Neural progenitor cell (in vitro differentiated cells): ENCODE results near the gene CCDC179. TPM values are rescaled to one million over a fixed set of nuclear protein-coding genes. Genes with fewer than 3 reads are reported as not detected.
A peak's percentile ranks its signal among the peaks of the same experiment; 100 is the strongest.

Experiments used
- DNase-seq: peaks from one replicate; pipeline ENCODE4 v3.0.0-alpha.2; 2016; ENCODE audit warnings: low spot score
- H2AFZ ChIP-seq: fragments of 200-600 bp; sonication (generic); replicated peaks from 2 replicates; pipeline ENCODE4 v1.6.1; 2016; ENCODE audit warnings: antibody characterized with exemption
- H3F3A ChIP-seq: fragments of 200-600 bp; sonication (generic); 2 replicates; pipeline ENCODE4 v1.6.1; 2016; ENCODE audit warnings: antibody characterized with exemption, low read depth
- H3K27ac ChIP-seq: fragments of 200-600 bp; sonication (generic); 2 replicates; pipeline ENCODE4 v1.5.1; 2016; ENCODE audit warnings: mild to moderate bottlenecking
- H3K27me3 ChIP-seq: fragments of 200-600 bp; sonication (generic); 2 replicates; pipeline ENCODE4 v1.6.1; 2016; ENCODE audit warnings: mild to moderate bottlenecking, moderate library complexity
- H3K36me3 ChIP-seq: fragments of 200-600 bp; sonication (generic); 2 replicates; pipeline ENCODE4 v1.5.1; 2016
- H3K4me1 ChIP-seq: fragments of 200-600 bp; sonication (generic); 2 replicates; pipeline ENCODE4 v1.6.1; 2016; ENCODE audit warnings: mixed run types
- H3K4me2 ChIP-seq: fragments of 200-600 bp; sonication (generic); 2 replicates; pipeline ENCODE4 v1.6.1; 2016
- H3K4me3 ChIP-seq: fragments of 200-600 bp; sonication (generic); 2 replicates; pipeline ENCODE4 v1.5.1; 2016
- H3K79me2 ChIP-seq: fragments of 200-600 bp; sonication (generic); 2 replicates; pipeline ENCODE4 v1.6.1; 2016; ENCODE audit warnings: low read depth
- H3K9ac ChIP-seq: fragments of 200-600 bp; sonication (generic); 2 replicates; pipeline ENCODE4 v1.6.1; 2016
- H3K9me3 ChIP-seq: fragments of 200-600 bp; sonication (generic); 2 replicates; pipeline ENCODE4 v1.5.1; 2016; ENCODE audit warnings: low read depth
- H4K20me1 ChIP-seq: fragments of 200-600 bp; sonication (generic); 2 replicates; pipeline ENCODE4 v1.6.1; 2016; ENCODE audit warnings: low read depth
- H3K27ac Mint-ChIP-seq: 3 replicates; pipeline ENCODE4 v1.8.0; 2021; ENCODE audit warnings: mixed read lengths
- H3K27me3 Mint-ChIP-seq: 2 replicates; pipeline ENCODE4 v1.8.0; 2022; ENCODE audit warnings: low read depth, mild to moderate bottlenecking, inconsistent platforms, moderate library complexity, mixed read lengths; ENCODE audit not compliant: insufficient read depth
- H3K36me3 Mint-ChIP-seq: 3 replicates; pipeline ENCODE4 v1.8.0; 2021; ENCODE audit warnings: mixed read lengths
- H3K4me1 Mint-ChIP-seq: 3 replicates; pipeline ENCODE4 v1.8.0; 2021; ENCODE audit warnings: mixed read lengths
- H3K4me3 Mint-ChIP-seq: 3 replicates; pipeline ENCODE4 v1.8.0; 2021; ENCODE audit warnings: mild to moderate bottlenecking, moderate library complexity, mixed read lengths
- H3K9me3 Mint-ChIP-seq: 3 replicates; pipeline ENCODE4 v1.8.0; 2020; ENCODE audit warnings: mixed read lengths
- EZH2 ChIP-seq: fragments of 200-600 bp; sonication (generic); IDR thresholded peaks from 2 replicates; pipeline ENCODE4 v1.6.1; 2017; ENCODE audit warnings: antibody characterized with exemption, mild to moderate bottlenecking, moderate library complexity
- EZH2phosphoT487 ChIP-seq: fragments of 200-600 bp; sonication (generic); IDR thresholded peaks from 2 replicates; pipeline ENCODE4 v1.6.1; 2017; ENCODE audit warnings: antibody characterized with exemption
- total RNA-seq: library from RNA; depleted of rRNA; stranded (reverse); fragments of >200 nt; gene quantifications from 2 replicates; pipeline ENCODE4 v1.2.3, GENCODE V29; 2015; ENCODE audit warnings: low replicate concordance
- TF ChIP-seq, protein P1 (sequence below): fragments of 200-600 bp; sonication (generic); IDR thresholded peaks from 2 replicates; pipeline ENCODE4 v1.5.1; 2017; ENCODE audit warnings: antibody characterized with exemption, mild to moderate bottlenecking

Gene CCDC179
- total RNA-seq, 1 donor from 2014 or later, result not detected

DNA sequence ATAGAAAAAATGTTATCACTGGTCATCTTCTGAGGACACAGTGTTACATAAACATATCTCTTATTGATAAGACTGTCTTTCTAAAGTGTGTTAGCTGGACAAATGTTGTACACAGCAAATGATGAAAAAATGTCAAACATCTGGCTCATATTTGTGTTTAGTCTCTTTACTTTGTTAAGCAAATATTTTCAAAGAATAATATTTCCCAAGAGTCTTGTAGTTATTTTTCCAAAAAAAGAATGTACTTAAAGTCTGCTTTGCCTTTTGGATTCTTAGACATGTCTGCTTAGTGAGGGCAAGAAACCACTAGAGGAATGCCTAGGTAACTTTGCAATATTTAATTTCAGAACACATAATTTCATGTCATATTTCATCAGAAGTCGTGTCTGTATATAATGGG is 23.9 kb upstream of the CCDC179 start:
- H3K4me3 Mint-ChIP-seq, result no peak overlapping the region
- no peak for DNase-seq
- TF ChIP-seq, protein P1, sequence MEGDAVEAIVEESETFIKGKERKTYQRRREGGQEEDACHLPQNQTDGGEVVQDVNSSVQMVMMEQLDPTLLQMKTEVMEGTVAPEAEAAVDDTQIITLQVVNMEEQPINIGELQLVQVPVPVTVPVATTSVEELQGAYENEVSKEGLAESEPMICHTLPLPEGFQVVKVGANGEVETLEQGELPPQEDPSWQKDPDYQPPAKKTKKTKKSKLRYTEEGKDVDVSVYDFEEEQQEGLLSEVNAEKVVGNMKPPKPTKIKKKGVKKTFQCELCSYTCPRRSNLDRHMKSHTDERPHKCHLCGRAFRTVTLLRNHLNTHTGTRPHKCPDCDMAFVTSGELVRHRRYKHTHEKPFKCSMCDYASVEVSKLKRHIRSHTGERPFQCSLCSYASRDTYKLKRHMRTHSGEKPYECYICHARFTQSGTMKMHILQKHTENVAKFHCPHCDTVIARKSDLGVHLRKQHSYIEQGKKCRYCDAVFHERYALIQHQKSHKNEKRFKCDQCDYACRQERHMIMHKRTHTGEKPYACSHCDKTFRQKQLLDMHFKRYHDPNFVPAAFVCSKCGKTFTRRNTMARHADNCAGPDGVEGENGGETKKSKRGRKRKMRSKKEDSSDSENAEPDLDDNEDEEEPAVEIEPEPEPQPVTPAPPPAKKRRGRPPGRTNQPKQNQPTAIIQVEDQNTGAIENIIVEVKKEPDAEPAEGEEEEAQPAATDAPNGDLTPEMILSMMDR, result no peak
- no peak for TF ChIP-seq EZH2phosphoT487
- no peak for TF ChIP-seq EZH2
- H3K36me3 Mint-ChIP-seq, result no peaks in the 10 kb centered on the region
- H3K9ac ChIP-seq, result no peak overlapping the region
- no peak overlapping the region for H3K4me2 ChIP-seq
- H4K20me1 ChIP-seq, result no peaks in the 10 kb centered on the region
- no peaks in the 10 kb centered on the region for H3K4me1 ChIP-seq
- H3K27me3 Mint-ChIP-seq, result peaks cover 2% of the 10 kb centered on the region
- no peaks in the 10 kb centered on the region for H3K4me1 Mint-ChIP-seq
- no peak overlapping the region for H2AFZ ChIP-seq
- H3K27ac Mint-ChIP-seq, result no peak overlapping the region
- no peak overlapping the region for H3K27ac ChIP-seq
- no peak overlapping the region for H3K4me3 ChIP-seq
- H3K27me3 ChIP-seq, result no peaks in the 10 kb centered on the region
- no peaks in the 10 kb centered on the region for H3K9me3 ChIP-seq
- H3K9me3 Mint-ChIP-seq, result no peaks in the 10 kb centered on the region
- H3K36me3 ChIP-seq, result no peaks in the 10 kb centered on the region
- H3F3A ChIP-seq, result no peaks in the 10 kb centered on the region
- no peaks in the 10 kb centered on the region for H3K79me2 ChIP-seq

DNA sequence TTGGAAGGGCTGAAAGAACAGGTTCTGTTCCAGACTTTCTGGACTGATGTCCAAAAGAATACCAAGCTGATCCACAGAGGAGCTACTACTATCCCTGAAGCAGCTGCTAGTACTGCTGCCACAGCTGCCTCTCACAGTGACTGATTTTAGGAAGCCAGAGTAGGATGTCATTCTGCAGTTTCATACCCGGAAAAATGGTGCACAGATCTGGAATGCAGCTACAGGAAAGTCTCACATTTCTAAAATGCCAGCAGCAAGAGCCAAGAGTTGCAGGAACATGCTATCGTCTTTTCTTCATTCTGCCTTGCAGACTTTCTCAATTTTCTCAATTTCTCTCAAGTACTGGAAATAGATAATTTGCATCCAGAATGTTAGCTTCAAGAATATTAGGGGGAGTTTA is 19.4 kb upstream of the CCDC179 start:
- Histone ChIP-seq H3K36me3 (no peaks in the 10 kb centered on the region), H3K27ac (no peak overlapping the region), H2AFZ (peak overlapping the region; percentile 31), H3F3A (no peaks in the 10 kb centered on the region), H3K27me3 (no peaks in the 10 kb centered on the region), H3K9me3 (no peaks in the 10 kb centered on the region), H4K20me1 (no peaks in the 10 kb centered on the region), H3K4me2 (no peak overlapping the region), H3K9ac (no peak overlapping the region), H3K4me3 (no peak overlapping the region), H3K79me2 (no peaks in the 10 kb centered on the region), H3K4me1 (no peaks in the 10 kb centered on the region)
- Mint-ChIP-seq H3K9me3 (no peaks in the 10 kb centered on the region), H3K27me3 (peaks cover 2% of the 10 kb centered on the region), H3K4me1 (no peaks in the 10 kb centered on the region), H3K36me3 (no peaks in the 10 kb centered on the region), H3K4me3 (no peak overlapping the region), H3K27ac (no peak overlapping the region)
- no peak for DNase-seq
- TF ChIP-seq EZH2phosphoT487 (no peak), EZH2 (no peak)

DNA sequence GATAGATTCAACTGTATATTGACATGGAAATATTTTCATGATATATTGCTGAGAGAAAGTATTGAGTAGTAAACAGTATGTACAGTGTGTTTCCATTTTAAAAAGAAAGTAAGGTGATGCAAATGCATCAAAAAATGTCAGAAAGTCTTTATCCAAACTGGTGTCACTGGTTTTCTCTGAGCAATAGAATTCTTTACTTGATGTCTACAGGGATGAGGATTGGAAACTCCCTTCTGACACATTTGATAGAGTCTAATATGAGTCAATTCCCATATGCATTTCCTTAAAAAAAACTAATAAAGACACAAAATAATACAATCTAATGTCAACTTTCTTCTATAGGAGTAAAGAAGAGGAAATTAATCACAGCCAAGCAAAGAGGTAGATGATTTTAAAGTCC is 18.3 kb upstream of the CCDC179 start:
- Mint-ChIP-seq H3K9me3 (no peaks in the 10 kb centered on the region), H3K27me3 (peaks cover 2% of the 10 kb centered on the region), H3K36me3 (no peaks in the 10 kb centered on the region), H3K27ac (no peak overlapping the region), H3K4me3 (no peak overlapping the region), H3K4me1 (no peaks in the 10 kb centered on the region)
- Histone ChIP-seq H3K36me3 (no peaks in the 10 kb centered on the region), H3K27me3 (no peaks in the 10 kb centered on the region), H4K20me1 (no peaks in the 10 kb centered on the region), H3K79me2 (no peaks in the 10 kb centered on the region), H3K9me3 (no peaks in the 10 kb centered on the region), H3K4me1 (no peaks in the 10 kb centered on the region), H3K9ac (no peak overlapping the region), H2AFZ (no peak overlapping the region), H3K4me3 (no peak overlapping the region), H3F3A (no peaks in the 10 kb centered on the region), H3K27ac (no peak overlapping the region), H3K4me2 (no peak overlapping the region)
- TF ChIP-seq EZH2phosphoT487, result no peak
- TF ChIP-seq, protein P1, result no peak
- TF ChIP-seq EZH2, result no peak
- DNase-seq, result no peak

DNA sequence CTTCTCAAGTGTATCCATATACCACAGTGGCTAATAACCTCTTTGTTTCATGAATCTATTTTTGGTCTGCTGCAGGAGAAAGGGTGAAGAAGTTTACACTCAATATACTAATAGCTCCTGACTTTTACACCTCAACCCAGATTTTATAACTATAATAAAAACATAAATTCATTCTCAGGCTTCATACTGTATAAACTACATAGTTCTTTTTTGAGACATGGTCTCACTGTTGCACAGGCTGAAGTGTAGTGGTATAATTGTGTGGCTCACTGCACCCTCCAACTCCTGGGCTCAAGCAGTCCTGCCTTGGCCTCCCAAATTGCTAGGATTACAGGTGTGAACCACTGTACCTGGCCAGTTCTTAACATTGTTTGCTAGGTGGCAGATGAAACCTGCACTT is 17.8 kb upstream of the CCDC179 start:
- Histone ChIP-seq H3K4me2 (no peak overlapping the region), H3K9ac (no peak overlapping the region)

More for the DNA sequence above, 17.8 kb upstream of the CCDC179 start:
- H2AFZ ChIP-seq, result no peak overlapping the region
- no peak overlapping the region for H3K4me3 ChIP-seq
- no peaks in the 10 kb centered on the region for H3K9me3 ChIP-seq
- Mint-ChIP-seq H3K36me3 (no peaks in the 10 kb centered on the region), H3K27me3 (peaks cover 2% of the 10 kb centered on the region), H3K27ac (no peak overlapping the region), H3K4me1 (no peaks in the 10 kb centered on the region), H3K9me3 (no peaks in the 10 kb centered on the region), H3K4me3 (no peak overlapping the region)
- H3K27ac ChIP-seq, result no peak overlapping the region
- no peaks in the 10 kb centered on the region for H3K79me2 ChIP-seq
- H3K36me3 ChIP-seq, result no peaks in the 10 kb centered on the region
- H3K4me1 ChIP-seq, result no peaks in the 10 kb centered on the region
- H3K27me3 ChIP-seq, result no peaks in the 10 kb centered on the region
- TF ChIP-seq EZH2, result no peak
- TF ChIP-seq EZH2phosphoT487, result no peak
- TF ChIP-seq, protein P1, result no peak
- no peaks in the 10 kb centered on the region for H4K20me1 ChIP-seq
- DNase-seq, result no peak
- no peaks in the 10 kb centered on the region for H3F3A ChIP-seq
